Ovary (tissue), 9 donors: ENCODE results near the gene SERAC1. TPM values are rescaled to one million over a fixed set of nuclear protein-coding genes. Genes with fewer than 3 reads are reported as not detected.
"Not testable (repeated sequence)": the region's sequence is repeated elsewhere in the genome, so short reads cannot be mapped to it uniquely, and the experiment has no call there.

Experiments
- DNase-seq, 5 donors: peaks; one replicate each; pipeline ENCODE4 v3.0.0-alpha.2; 2019 to 2020
- H3K27ac ChIP-seq, 2 donors: fragments of 200-600 bp; one replicate each; pipeline versions ENCODE4 v1.5.1 to v1.8.0; 2019 to 2022
- H3K27me3 ChIP-seq: fragments of 200-600 bp; one replicate; pipeline ENCODE4 v1.8.0; 2022
- H3K36me3 ChIP-seq: fragments of 200-600 bp; sonication (generic); one replicate; pipeline ENCODE4 v1.5.1; 2019
- H3K4me1 ChIP-seq: one replicate; pipeline ENCODE4 v1.8.1; 2013; ENCODE audit warnings: mild to moderate bottlenecking, moderate library complexity; ENCODE audit not compliant: insufficient read depth
- H3K4me3 ChIP-seq: fragments of 200-600 bp; sonication (generic); one replicate; pipeline ENCODE4 v1.5.1; 2017
- H3K9me3 ChIP-seq, 2 donors: fragments of 200-600 bp in 1 of 2; sonication (generic) in 1 of 2; one replicate each; pipeline versions ENCODE4 v1.5.1 to v1.8.1; 2013 to 2019; ENCODE audit warnings: mild to moderate bottlenecking in 1 of 2, moderate library complexity in 1 of 2
- EP300 ChIP-seq: sonication (generic); formaldehyde crosslinking; IDR thresholded peaks from one replicate; pipeline ENCODE4 v1.6.1; 2017; ENCODE audit warnings: antibody characterized with exemption
- POLR2A ChIP-seq: fragments of 450-650 bp; IDR thresholded peaks from one replicate; pipeline ENCODE4 v1.6.1; 2017; ENCODE audit warnings: antibody characterized with exemption, mild to moderate bottlenecking, moderate library complexity
- WGBS, 3 donors: extraction: QIAGEN DNeasy Blood & Tissue Kit in 1 of 3; methylation state at CpG; one replicate each; pipeline versions ENCODE4 v1.1.5 to v1.1.7; 2013 to 2017; 5-methylcytosine and 5-hydroxymethylcytosine counted together
- intact Hi-C, 4 donors: fragments of 100-400 bp; cut with DNase I; formaldehyde crosslinking; loops; one replicate each; pipeline versions ENCODE4 v1.11.0 to v1.15.1; 2022 to 2023
- polyA plus RNA-seq, 2 donors: library from polyadenylated mRNA; stranded (reverse); fragments of 200-250 nt in 1 of 2; fragments of 350-450 nt in 1 of 2; fragmentation: Illumina TruSeq in 1 of 2; extraction: RNeasy Lipid Tissue Mini Kit (QIAGEN cat#74804) in 1 of 2; gene quantifications; one replicate each; pipeline ENCODE4 v1.2.3, GENCODE V29; 2013 to 2014
- total RNA-seq, 7 donors: library from RNA; depleted of rRNA in 2 of 7; stranded (reverse); fragments of >200 nt in 2 of 7; fragmentation: NEBNext Ultra II Directional in 3 of 7; extraction: Animal tissue kit (Norgen Biotek cat#: 25700) in 3 of 7; gene quantifications; one replicate each; pipeline versions ENCODE4 v1.1.0 to v1.2.4, GENCODE V29; 2016 to 2023
- TF ChIP-seq, protein P1 (sequence below), 3 donors: fragments of 450-650 bp in 2 of 3; fragments of 200-600 bp in 1 of 3; IDR thresholded peaks; one replicate each; pipeline versions ENCODE4 v1.5.1 to v1.8.0; 2016 to 2022; ENCODE audit warnings: antibody characterized with exemption in 3 of 3, mild to moderate bottlenecking in 1 of 3
- donor health status: DM: no; HTN: no; CAD: no; lungs with moderate emphysema.
- donor health status: DM: no; HTN: no; CAD: no.
- donor health status: Bipolar disorder and iron deficiency.
- donor health status: DM: yes; HTN: yes; CAD: no.
- donor health status: DM: no; HTN: no; CAD: no.
- donor health status: DM: yes; HTN: yes; CAD: no.

SERAC1 gene
- total and polyA plus RNA-seq, 9 donors = 3.7 to 11.9 (median 6.3) TPM

DNA sequence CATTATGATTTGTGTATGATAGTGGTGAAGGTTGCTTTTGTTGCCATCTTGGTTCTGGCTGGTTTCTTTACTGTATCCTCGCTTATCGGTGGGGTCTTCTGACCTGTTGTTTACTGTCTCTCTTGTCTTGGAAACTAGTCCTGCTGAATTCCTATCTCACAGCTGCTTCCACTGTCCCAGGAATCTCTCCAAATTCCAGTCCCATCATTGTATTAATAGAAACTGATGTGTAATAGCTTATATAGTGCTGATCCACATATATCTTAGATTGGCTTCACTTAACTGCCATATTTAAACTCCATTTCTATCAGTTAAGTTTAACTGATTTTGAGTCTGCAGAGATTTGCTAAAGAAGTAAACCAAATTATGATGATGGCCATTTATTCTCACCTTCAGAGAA, 6.0 kb upstream of the SERAC1 start:
- H3K4me1 ChIP-seq = peaks cover 6% of the 10 kb centered on the region
- WGBS, 3 donors = 34 to 40% (median 35%) methylated on average over 2 of the region's 2 CpGs
- intact Hi-C loops = no loop called here
- TF ChIP-seq, protein P1, sequence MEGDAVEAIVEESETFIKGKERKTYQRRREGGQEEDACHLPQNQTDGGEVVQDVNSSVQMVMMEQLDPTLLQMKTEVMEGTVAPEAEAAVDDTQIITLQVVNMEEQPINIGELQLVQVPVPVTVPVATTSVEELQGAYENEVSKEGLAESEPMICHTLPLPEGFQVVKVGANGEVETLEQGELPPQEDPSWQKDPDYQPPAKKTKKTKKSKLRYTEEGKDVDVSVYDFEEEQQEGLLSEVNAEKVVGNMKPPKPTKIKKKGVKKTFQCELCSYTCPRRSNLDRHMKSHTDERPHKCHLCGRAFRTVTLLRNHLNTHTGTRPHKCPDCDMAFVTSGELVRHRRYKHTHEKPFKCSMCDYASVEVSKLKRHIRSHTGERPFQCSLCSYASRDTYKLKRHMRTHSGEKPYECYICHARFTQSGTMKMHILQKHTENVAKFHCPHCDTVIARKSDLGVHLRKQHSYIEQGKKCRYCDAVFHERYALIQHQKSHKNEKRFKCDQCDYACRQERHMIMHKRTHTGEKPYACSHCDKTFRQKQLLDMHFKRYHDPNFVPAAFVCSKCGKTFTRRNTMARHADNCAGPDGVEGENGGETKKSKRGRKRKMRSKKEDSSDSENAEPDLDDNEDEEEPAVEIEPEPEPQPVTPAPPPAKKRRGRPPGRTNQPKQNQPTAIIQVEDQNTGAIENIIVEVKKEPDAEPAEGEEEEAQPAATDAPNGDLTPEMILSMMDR (IDR thresholded peaks at IDR 0.05) = no peak
- TF ChIP-seq POLR2A (no peak), EP300 (no peak)
- no peak for DNase-seq
- no peaks in the 10 kb centered on the region for H3K36me3 ChIP-seq
- H3K4me3 ChIP-seq = no peak overlapping the region
- no peaks in the 10 kb centered on the region for H3K9me3 ChIP-seq
- no peak overlapping the region for H3K27ac ChIP-seq
- no peaks in the 10 kb centered on the region for H3K27me3 ChIP-seq

DNA sequence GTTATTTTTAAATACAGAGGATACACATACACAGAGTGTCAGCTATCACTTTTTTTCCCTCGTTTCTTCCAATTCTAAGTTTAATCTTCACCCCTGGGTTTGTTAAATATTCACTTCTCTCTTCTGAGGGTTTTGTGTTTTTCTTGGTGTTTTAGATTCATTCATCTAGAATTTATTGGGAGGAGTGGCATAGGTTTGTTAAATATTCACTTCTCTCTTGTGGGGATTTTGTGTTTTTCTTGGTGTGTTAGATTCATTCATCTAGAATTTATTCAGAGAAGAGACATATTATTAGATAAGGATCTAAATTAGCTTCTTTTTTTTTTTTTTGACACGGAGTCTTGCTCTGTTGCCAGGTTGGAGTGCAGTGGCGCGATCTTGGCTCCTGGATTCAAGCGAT, 3.9 kb upstream of the SERAC1 start:
- WGBS, 3 donors = 91 to 95% (median 92%) methylated on average over 5 of the region's 5 CpGs
- H3K4me3 ChIP-seq = no peak overlapping the region
- no peak for TF ChIP-seq EP300
- TF ChIP-seq, protein P1 (IDR thresholded peaks at IDR 0.05) = no peak
- TF ChIP-seq POLR2A = no peak
- intact Hi-C loops = no loop called here
- no peaks in the 10 kb centered on the region for H3K36me3 ChIP-seq
- no peak for DNase-seq
- peaks cover 10% of the 10 kb centered on the region for H3K4me1 ChIP-seq
- H3K27ac ChIP-seq = no peak overlapping the region
- H3K9me3 ChIP-seq = no peaks in the 10 kb centered on the region
- no peaks in the 10 kb centered on the region for H3K27me3 ChIP-seq

DNA sequence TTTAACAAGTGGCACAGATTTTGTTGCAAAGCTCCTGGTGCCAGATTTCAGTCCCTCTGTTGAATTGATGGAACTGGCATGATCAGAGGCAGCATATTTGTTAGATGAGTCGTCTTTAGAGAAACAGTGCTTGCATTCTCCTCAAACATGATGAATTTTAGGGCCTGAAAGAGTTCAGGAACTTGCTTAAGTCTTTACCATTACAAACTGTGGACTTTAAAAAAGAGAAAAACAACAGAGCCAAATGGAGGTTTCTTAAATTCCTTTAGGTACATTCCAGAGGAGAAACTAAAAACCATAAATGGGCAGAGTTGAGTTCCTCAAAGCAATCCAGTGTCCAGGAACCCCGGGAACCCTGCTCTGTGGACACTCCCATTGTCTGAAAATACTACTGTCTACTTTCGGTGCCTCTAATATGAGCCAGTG, 2.6 kb upstream of the SERAC1 start:
- Histone ChIP-seq H3K4me3 (no peak overlapping the region), H3K36me3 (no peaks in the 10 kb centered on the region), H3K27ac (no peak overlapping the region), H3K9me3 (no peaks in the 10 kb centered on the region), H3K4me1 (peaks cover 10% of the 10 kb centered on the region), H3K27me3 (no peaks in the 10 kb centered on the region)
- TF ChIP-seq, protein P1 (IDR thresholded peaks at IDR 0.05) = no peak
- TF ChIP-seq EP300 (no peak), POLR2A (no peak)
- WGBS, 3 donors = 22 to 43% (median 24%) methylated on average over 3 of the region's 3 CpGs
- DNase-seq = no peak
- intact Hi-C loops = no loop called here

DNA sequence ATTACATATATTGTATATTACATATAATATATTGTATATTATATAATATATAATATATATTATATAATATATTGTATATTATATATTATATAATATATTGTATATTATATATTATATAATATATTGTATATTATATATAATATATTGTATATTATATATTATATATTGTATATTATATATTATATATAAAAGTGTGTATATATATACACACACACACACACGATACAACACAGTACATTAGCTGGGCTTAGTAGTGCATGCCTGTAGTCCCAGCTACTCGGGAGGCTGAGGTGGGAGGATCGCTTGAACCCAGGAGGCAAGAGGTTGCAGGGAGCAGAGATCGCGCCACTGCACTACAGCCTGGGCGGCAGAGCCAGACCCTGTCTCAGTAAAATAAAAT, 1.6 kb upstream of the SERAC1 start:
- H3K9me3 ChIP-seq, DNase-seq, intact Hi-C loops, H3K4me3 ChIP-seq, H3K27ac ChIP-seq, H3K27me3 ChIP-seq, H3K36me3 ChIP-seq: not testable (repeated sequence)
- 92 to 95% (median 94%) methylated on average over 6 of the region's 6 CpGs for WGBS, 3 donors
- H3K4me1 ChIP-seq = peaks cover 10% of the 10 kb centered on the region

DNA sequence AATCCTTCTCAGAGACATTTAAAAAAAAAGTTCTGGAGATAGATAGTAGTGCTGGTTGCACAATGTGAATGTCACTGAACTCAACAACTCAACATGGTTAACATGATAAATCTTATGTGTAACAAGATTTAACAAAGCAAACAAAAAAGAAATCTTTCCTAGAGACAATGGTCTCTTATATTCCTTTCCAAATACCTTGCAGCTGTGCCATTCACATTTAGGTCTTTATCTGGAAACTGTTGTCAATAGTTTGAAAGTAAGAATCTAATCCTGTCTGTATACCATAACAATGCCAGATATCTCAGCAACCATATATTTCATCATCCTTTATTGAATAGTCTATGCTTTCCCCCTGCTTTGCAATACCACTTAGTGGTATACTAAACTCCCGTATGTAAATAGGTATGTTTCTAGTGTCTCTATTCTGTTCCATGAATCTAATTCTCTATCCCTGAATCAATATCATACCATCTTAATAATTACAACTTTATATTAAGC, 2.1 kb downstream of the SERAC1 start:
- intact Hi-C loops = no loop called here
- no peaks in the 10 kb centered on the region for H3K27me3 ChIP-seq
- no peak for DNase-seq

More for the DNA sequence above, 2.1 kb downstream of the SERAC1 start:
- Histone ChIP-seq H3K4me1 (peaks cover 5% of the 10 kb centered on the region), H3K27ac (no peak overlapping the region), H3K36me3 (no peaks in the 10 kb centered on the region), H3K4me3 (no peak overlapping the region), H3K9me3 (no peaks in the 10 kb centered on the region)
- TF ChIP-seq POLR2A (no peak), EP300 (no peak)
- TF ChIP-seq, protein P1 (IDR thresholded peaks at IDR 0.05) = no peak
- whole genome bisulfite sequencing, 3 donors = 95 to 100% (median 100%) methylated on average over 1 of the region's 1 CpG
